ENCODE data around the gene CHMP2B.
A peak's percentile ranks its signal among the peaks of the same experiment; 100 is the strongest.

Gene CHMP2B

GRCh38 chr3:87298111-87298718, 71.1 kb downstream of the CHMP2B start:
- TF ChIP-seq USF1 (IDR thresholded peaks at IDR 0.05) (no peak), RAD21 (IDR thresholded peaks at IDR 0.05; ENCODE audit: low read depth) (peak; percentile 81)
